OCI-LY7 (cell line): Measurements from ENCODE around the gene RBBP8. TPM values are rescaled to one million over a fixed set of nuclear protein-coding genes. Genes with fewer than 3 reads are reported as not detected.

Experiments used
- BruUV-seq: library from RNA; stranded (reverse); fragments of 400-500 nt; replicated peaks from 2 replicates; lab custom pipeline; 2021; lab: Mats Ljungman, UMichigan
- CTCF ChIA-PET: fragments of 300-600 bp; sonication (Branson Sonifier 250); formaldehyde crosslinking; loops from one replicate; lab custom pipeline; 2022; ENCODE audit warnings: antibody characterized with exemption; ENCODE audit not compliant: unreplicated experiment; lab: Charles Lee
- POLR2A ChIA-PET: fragments of 300-600 bp; sonication (Branson Sonifier 250); formaldehyde crosslinking; loops from one replicate; lab custom pipeline; 2022; ENCODE audit warnings: antibody characterized with exemption; lab: Charles Lee
- DNase-seq: peaks from one replicate; pipeline ENCODE4 v3.0.0-alpha.2; 2015; ENCODE audit warnings: low spot score
- H2AFZ ChIP-seq: fragments of 200-600 bp; sonication (generic), shearing (Covaris generic); 2 replicates; pipeline ENCODE4 v1.6.1; 2014; ENCODE audit warnings: mild to moderate bottlenecking, antibody characterized with exemption, low read length, moderate library complexity
- H3K27ac ChIP-seq: fragments of 200-600 bp; sonication (generic); 2 replicates; pipeline ENCODE4 v1.5.1; 2014; ENCODE audit warnings: mixed run types, low read depth, mild to moderate bottlenecking, moderate library complexity, low read length, inconsistent platforms; ENCODE audit not compliant: poor library complexity, severe bottlenecking
- H3K36me3 ChIP-seq: fragments of 200-600 bp; sonication (generic); 2 replicates; pipeline ENCODE4 v1.6.1; 2014; ENCODE audit warnings: mild to moderate bottlenecking, antibody characterized with exemption, low read length, moderate library complexity, mixed read lengths; ENCODE audit not compliant: insufficient read depth
- H3K4me1 ChIP-seq: fragments of 200-600 bp; sonication (generic); 2 replicates; pipeline ENCODE4 v1.5.1; 2014; ENCODE audit warnings: mild to moderate bottlenecking, low read length; ENCODE audit not compliant: insufficient read depth, poor library complexity, severe bottlenecking
- H3K4me2 ChIP-seq: fragments of 200-600 bp; sonication (generic); 2 replicates; pipeline ENCODE4 v1.6.1; 2014; ENCODE audit warnings: mild to moderate bottlenecking, low read length
- H3K4me3 ChIP-seq: fragments of 200-600 bp; sonication (generic); 2 replicates; pipeline ENCODE4 v1.5.1; 2014; ENCODE audit warnings: mild to moderate bottlenecking, low read depth, low read length; ENCODE audit not compliant: poor library complexity, severe bottlenecking
- H3K79me2 ChIP-seq: fragments of 200-600 bp; sonication (generic); 2 replicates; pipeline ENCODE4 v1.6.1; 2016; ENCODE audit warnings: low read depth, mild to moderate bottlenecking, low read length, moderate library complexity, mixed read lengths; ENCODE audit not compliant: insufficient read depth
- H3K9me2 ChIP-seq: fragments of 200-600 bp; sonication (generic); 2 replicates; pipeline ENCODE4 v1.6.1; 2016; ENCODE audit warnings: mild to moderate bottlenecking, low read length, mixed read lengths; ENCODE audit not compliant: insufficient read depth
- H3K9me3 ChIP-seq: fragments of 200-600 bp; sonication (generic); 2 replicates; pipeline ENCODE4 v1.6.1; 2014; ENCODE audit warnings: mild to moderate bottlenecking, mixed run types, low read length, mixed read lengths
- H4K20me1 ChIP-seq: fragments of 200-600 bp; sonication (generic); 2 replicates; pipeline ENCODE4 v1.6.1; 2014; ENCODE audit warnings: mild to moderate bottlenecking, antibody characterized with exemption, low read length, moderate library complexity, mixed read lengths; ENCODE audit not compliant: insufficient read depth
- CTCF ChIP-seq: fragments of 200-600 bp; sonication (generic); conservative IDR thresholded peaks from 2 replicates; pipeline ENCODE4 v1.5.1; 2014; ENCODE audit warnings: mild to moderate bottlenecking, antibody characterized with exemption, low read length, moderate library complexity, mixed read lengths
- EZH2phosphoT487 ChIP-seq: fragments of 200-600 bp; sonication (generic); IDR thresholded peaks from 2 replicates; pipeline ENCODE4 v1.6.1; 2018; ENCODE audit warnings: low read depth, borderline replicate concordance, mild to moderate bottlenecking, mixed run types, antibody characterized with exemption, low read length, moderate library complexity, mixed read lengths
- intact Hi-C: fragments of 100-400 bp; cut with micrococcal nuclease; formaldehyde crosslinking; loops from one replicate; pipeline ENCODE4 v1.10.0; 2022; ENCODE audit not compliant: unreplicated experiment
- total RNA-seq, 2 experiments: library from RNA; depleted of rRNA in 1 of 2; stranded (reverse); fragments of >200 nt in 1 of 2; shearing (Covaris generic) in 1 of 2; gene quantifications; 2 replicates each; pipeline ENCODE4 v1.2.3, GENCODE V29; 2014 to 2022

Gene RBBP8
- total RNA-seq, 2 experiments from 2014 or later = 51.0 to 86.0 TPM

- BruUV-seq = no TSS peak
- no peaks in the 10 kb centered on the region for H3K9me2 ChIP-seq
- ChIA-PET CTCF (no interaction called here), POLR2A (interaction anchor here (1.0 kb wide), 1 partner anchor 131 kb away, joined by 3 read pairs; no protein-coding TSS in a partner anchor)
- no peak for DNase-seq
- no peaks in the 10 kb centered on the region for H3K4me1 ChIP-seq
- peaks cover 66% of the 10 kb centered on the region; the same call in 1 of the 2 replicates for H3K79me2 ChIP-seq
- H3K36me3 ChIP-seq = peaks cover 95% of the 10 kb centered on the region
- no peak overlapping the region for H3K4me3 ChIP-seq
- no peaks in the 10 kb centered on the region for H3K9me3 ChIP-seq
- H3K27ac ChIP-seq = no peak overlapping the region
- intact Hi-C loops = no loop called here
- no peak for TF ChIP-seq EZH2phosphoT487
- no peak for TF ChIP-seq CTCF
- no peak overlapping the region for H2AFZ ChIP-seq
- 0 out of 2 replicates have a peak, but pooled peaks cover 5% of the 10 kb centered on the region for H4K20me1 ChIP-seq
- no peak overlapping the region for H3K4me2 ChIP-seq
These were observed 13.1 kb downstream of the RBBP8 start for GRCh38 chr18:22946217-22946616.

- Histone ChIP-seq H4K20me1 (0 out of 2 replicates have a peak, but pooled peaks cover 5% of the 10 kb centered on the region), H2AFZ (no peak overlapping the region), H3K9me3 (no peaks in the 10 kb centered on the region), H3K4me3 (no peak overlapping the region), H3K4me1 (peaks cover 6% of the 10 kb centered on the region), H3K36me3 (peaks cover 96% of the 10 kb centered on the region), H3K27ac (no peak overlapping the region), H3K79me2 (peaks cover 59% of the 10 kb centered on the region; the same call in 1 of the 2 replicates), H3K4me2 (no peak overlapping the region), H3K9me2 (no peaks in the 10 kb centered on the region)
- no peak for DNase-seq
- TF ChIP-seq EZH2phosphoT487 = no peak
- no peak for TF ChIP-seq CTCF
- POLR2A ChIA-PET = interaction anchor here (0.6 to 1.6 kb wide), 4 partner anchors 11 to 313 kb away, joined by 3 to 6 read pairs (median 5); no protein-coding TSS in a partner anchor
- intact Hi-C loops = no loop called here
- no TSS peak for BruUV-seq
- CTCF ChIA-PET = no interaction called here
These were observed 13.7 kb downstream of the RBBP8 start for GRCh38 chr18:22946846-22947245.

- peaks cover 98% of the 10 kb centered on the region for H3K36me3 ChIP-seq
These were observed 18.7 kb downstream of the RBBP8 start for GRCh38 chr18:22951823-22952222.

More at GRCh38 chr18:22951823-22952222, 18.7 kb downstream of the RBBP8 start:
- Histone ChIP-seq H3K79me2 (peaks cover 13% of the 10 kb centered on the region; the same call in 1 of the 2 replicates), H2AFZ (no peak overlapping the region), H4K20me1 (no peaks in the 10 kb centered on the region), H3K4me1 (peaks cover 9% of the 10 kb centered on the region), H3K9me2 (no peaks in the 10 kb centered on the region), H3K4me2 (no peak overlapping the region), H3K9me3 (no peaks in the 10 kb centered on the region), H3K4me3 (no peak overlapping the region), H3K27ac (no peak overlapping the region)
- ChIA-PET CTCF (no interaction called here), POLR2A (interaction anchor here (1.6 kb wide), 1 partner anchor 10 kb away, joined by 4 read pairs; no protein-coding TSS in a partner anchor)
- BruUV-seq = no TSS peak
- DNase-seq = no peak
- intact Hi-C loops = no loop called here
- no peak for TF ChIP-seq EZH2phosphoT487
- TF ChIP-seq CTCF = no peak
